ENCODE results near the gene FMNL1. TPM values are rescaled to one million over a fixed set of nuclear protein-coding genes. Genes with fewer than 3 reads are reported as not detected.

Gene FMNL1
- total RNA-seq, 1 donor from 2014 or later: 351 TPM

DNA sequence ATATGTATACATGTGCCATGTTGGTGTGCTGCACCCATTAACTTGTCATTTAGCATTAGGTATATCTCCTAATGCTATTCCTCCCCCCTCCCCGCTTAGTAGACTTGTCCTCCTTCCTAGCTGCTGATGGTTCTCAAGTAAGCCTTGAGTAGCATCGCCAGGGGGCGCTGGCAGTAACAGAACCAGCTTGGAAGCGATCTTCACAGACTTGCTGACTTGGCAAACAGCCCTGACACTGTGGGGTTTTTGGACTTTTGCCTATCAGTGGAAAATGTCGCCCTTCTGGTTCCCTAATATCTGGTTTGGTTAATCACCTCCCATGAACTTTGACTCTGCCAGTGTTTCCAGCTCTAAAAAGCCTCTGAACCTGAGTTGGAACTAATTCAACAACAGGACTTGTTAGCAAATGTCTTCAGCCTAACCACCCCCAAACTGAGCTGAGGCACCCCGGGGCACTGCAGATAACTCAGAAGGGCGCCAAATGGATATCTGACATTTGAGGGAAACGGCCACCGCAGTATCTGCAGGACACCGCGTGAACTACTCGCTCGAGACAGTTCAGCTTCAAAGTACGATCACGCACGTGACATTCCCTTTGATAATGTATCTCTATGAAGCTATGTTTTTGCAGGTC lies 55.6 kb downstream of the FMNL1 start:
- no peak for TF ChIP-seq CTCF (IDR thresholded peaks at IDR 0.05)
- no peaks in the 10 kb centered on the region for H3K27me3 Mint-ChIP-seq
- intact Hi-C loops (cut with micrococcal nuclease): loop anchor here (1.0 to 2.0 kb wide), 4 partner anchors 19 to 108 kb away; partner anchors contain the start of gene MAP3K14
- H3K36me3 Mint-ChIP-seq (ENCODE audit: low read depth): peaks cover 64% of the 10 kb centered on the region
- CTCF ChIA-PET: interaction anchor here (0.7 to 5.3 kb wide), 39 partner anchors 10 to 129 kb away, joined by 3 to 167 read pairs (median 5); partner anchors contain the start of genes FMNL1 and MAP3K14
- H3K4me1 Mint-ChIP-seq: peaks cover 5% of the 10 kb centered on the region
- DNase-seq (peak; percentile 76), ATAC-seq (ENCODE audit: low read depth) (peak; percentile 98)
- peak overlapping the region; percentile 21 for H3K27ac Mint-ChIP-seq
- H3K9me3 Mint-ChIP-seq: no peaks in the 10 kb centered on the region
- H3K4me3 Mint-ChIP-seq: no peak overlapping the region
- POLR2A ChIA-PET: interaction anchor here (0.5 to 3.8 kb wide), 10 partner anchors 17 to 137 kb away, joined by 4 to 62 read pairs (median 11); partner anchors contain the start of gene MAP3K14

GRCh38 chr17:45277992-45278391 lies 56.3 kb downstream of the FMNL1 start:
- no peak overlapping the region for H3K4me3 Mint-ChIP-seq
- ChIA-PET CTCF (interaction anchor here (0.7 to 5.3 kb wide), 24 partner anchors 10 to 129 kb away, joined by 3 to 167 read pairs (median 8); partner anchors contain the start of genes FMNL1 and MAP3K14), POLR2A (interaction anchor here (0.7 to 3.8 kb wide), 10 partner anchors 17 to 107 kb away, joined by 3 to 62 read pairs (median 8); partner anchors contain the start of gene MAP3K14)
- no peak for ATAC-seq (ENCODE audit: low read depth)
- no peak overlapping the region for H3K27ac Mint-ChIP-seq
- H3K27me3 Mint-ChIP-seq: no peaks in the 10 kb centered on the region
- intact Hi-C loops (cut with micrococcal nuclease): loop anchor here (1.0 to 2.0 kb wide), 4 partner anchors 19 to 107 kb away; partner anchors contain the start of gene MAP3K14
- H3K4me1 Mint-ChIP-seq: peaks cover 5% of the 10 kb centered on the region
- no peak for DNase-seq
- no peaks in the 10 kb centered on the region for H3K9me3 Mint-ChIP-seq
- peaks cover 64% of the 10 kb centered on the region for H3K36me3 Mint-ChIP-seq (ENCODE audit: low read depth)
- no peak for TF ChIP-seq CTCF (IDR thresholded peaks at IDR 0.05)

GRCh38 chr17:45279898-45280297 lies 58.2 kb downstream of the FMNL1 start:
- ATAC-seq (ENCODE audit: low read depth) (no peak), DNase-seq (no peak)
- peaks cover 10% of the 10 kb centered on the region for H3K4me1 Mint-ChIP-seq
- intact Hi-C loops (cut with micrococcal nuclease): no loop called here
- H3K9me3 Mint-ChIP-seq: no peaks in the 10 kb centered on the region
- no peak overlapping the region for H3K4me3 Mint-ChIP-seq
- ChIA-PET POLR2A (interaction anchor here (1.1 kb wide), 1 partner anchor 32 kb away, joined by 4 read pairs; no protein-coding TSS in a partner anchor), CTCF (no interaction called here)
- H3K36me3 Mint-ChIP-seq (ENCODE audit: low read depth): peaks cover 67% of the 10 kb centered on the region
- peak overlapping the region; percentile 21 for H3K27ac Mint-ChIP-seq
- no peaks in the 10 kb centered on the region for H3K27me3 Mint-ChIP-seq
- TF ChIP-seq CTCF (IDR thresholded peaks at IDR 0.05): no peak

- TF ChIP-seq CTCF (IDR thresholded peaks at IDR 0.05): no peak
- ChIA-PET CTCF (interaction anchor here (1.1 to 4.4 kb wide), 8 partner anchors 11 to 104 kb away, joined by 3 to 34 read pairs (median 7); partner anchors contain the start of gene MAP3K14), POLR2A (interaction anchor here (1.2 to 15.1 kb wide), 4 partner anchors 13 to 99 kb away, joined by 4 to 291 read pairs (median 8); partner anchors contain the start of gene MAP3K14)
- Mint-ChIP-seq H3K27ac (no peak overlapping the region), H3K4me3 (no peak overlapping the region), H3K27me3 (no peaks in the 10 kb centered on the region), H3K9me3 (no peaks in the 10 kb centered on the region), H3K4me1 (peaks cover 4% of the 10 kb centered on the region), H3K36me3 (ENCODE audit: low read depth) (peaks cover 84% of the 10 kb centered on the region)
- DNase-seq (no peak), ATAC-seq (ENCODE audit: low read depth) (no peak)
- intact Hi-C loops (cut with micrococcal nuclease): no loop called here
Observed at GRCh38 chr17:45282683-45283644, 61.3 kb downstream of the FMNL1 start.
